Endodermal cell (in vitro differentiated cells): ENCODE results near the gene XBP1. TPM values are rescaled to one million over a fixed set of nuclear protein-coding genes. Genes with fewer than 3 reads are reported as not detected.

Source experiments
- DNase-seq: peaks from one replicate; pipeline ENCODE4 v3.0.0-alpha.2; 2017
- H3K27ac ChIP-seq: 2 replicates; pipeline ENCODE4 v1.5.1; 2013; ENCODE audit warnings: mild to moderate bottlenecking, low read depth, low read length, moderate library complexity
- H3K27me3 ChIP-seq: 2 replicates; pipeline ENCODE4 v1.6.1; 2013; ENCODE audit warnings: mild to moderate bottlenecking, low read length, moderate library complexity; ENCODE audit not compliant: insufficient read depth, control insufficient read depth, poor library complexity, severe bottlenecking
- H3K36me3 ChIP-seq: 2 replicates; pipeline ENCODE4 v1.7.0; 2013; ENCODE audit warnings: mild to moderate bottlenecking, low read length, moderate library complexity; ENCODE audit not compliant: control insufficient read depth, insufficient read depth
- H3K4me1 ChIP-seq: one replicate; pipeline ENCODE4 v1.7.0; 2013; ENCODE audit warnings: low read length; ENCODE audit not compliant: control insufficient read depth, insufficient read depth
- H3K4me3 ChIP-seq: 2 replicates; pipeline ENCODE4 v1.5.1; 2013; ENCODE audit warnings: mild to moderate bottlenecking, low read length, moderate library complexity
- H3K9ac ChIP-seq: 2 replicates; pipeline ENCODE4 v1.6.1; 2013; ENCODE audit warnings: mild to moderate bottlenecking, low read length, moderate library complexity; ENCODE audit not compliant: poor library complexity, severe bottlenecking; ENCODE audit errors: extremely low read depth
- H3K9me3 ChIP-seq: 2 replicates; pipeline ENCODE4 v1.6.1; 2013; ENCODE audit warnings: mild to moderate bottlenecking, low read length, moderate library complexity; ENCODE audit not compliant: control insufficient read depth
- H3K27ac Mint-ChIP-seq: 2 replicates; pipeline ENCODE4 v1.8.0; 2020; ENCODE audit warnings: mixed read lengths
- H3K27me3 Mint-ChIP-seq: 2 replicates; pipeline ENCODE4 v1.8.0; 2021; ENCODE audit warnings: mild to moderate bottlenecking, mixed read lengths; ENCODE audit not compliant: insufficient read depth
- H3K36me3 Mint-ChIP-seq: 2 replicates; pipeline ENCODE4 v1.8.0; 2020; ENCODE audit warnings: low read depth, mixed read lengths
- H3K4me1 Mint-ChIP-seq: 2 replicates; pipeline ENCODE4 v1.8.0; 2020; ENCODE audit warnings: mixed read lengths
- H3K4me3 Mint-ChIP-seq: 2 replicates; pipeline ENCODE4 v1.8.0; 2020; ENCODE audit warnings: mild to moderate bottlenecking, moderate library complexity, mixed read lengths
- H3K9me3 Mint-ChIP-seq: 2 replicates; pipeline ENCODE4 v1.8.0; 2020; ENCODE audit warnings: mild to moderate bottlenecking, mixed read lengths
- WGBS, 2 experiments: methylation state at CpG; one replicate each; pipeline versions ENCODE4 v1.1.5 to v1.1.7; 2013; ENCODE audit warnings: missing lambda C conversion rate in 2 of 2, mixed read lengths in 1 of 2; ENCODE audit not compliant: insufficient coverage in 1 of 2, insufficient read length in 1 of 2; 5-methylcytosine and 5-hydroxymethylcytosine counted together
- total RNA-seq, 2 donors: library from RNA; stranded (reverse); fragmentation: NEBNext Ultra II Directional in 1 of 2; extraction: Animal tissue kit (Norgen Biotek cat#: 25700) in 1 of 2; gene quantifications; 2 replicates in 1 of 2; 3 replicates in 1 of 2; pipeline ENCODE4 v1.2.1, GENCODE V29; 2021
- TF ChIP-seq, protein P1 (sequence below): fragments of 200-600 bp; sonication (generic); conservative IDR thresholded peaks from 2 replicates; pipeline ENCODE4 v1.5.0; 2021; ENCODE audit warnings: antibody characterized with exemption, mild to moderate bottlenecking

XBP1 gene
- total RNA-seq, 2 donors from 2014 or later: 103 to 111 TPM

- Mint-ChIP-seq H3K9me3 (peaks cover 2% of the 10 kb centered on the region), H3K36me3 (peaks cover 7% of the 10 kb centered on the region), H3K27ac (no peak overlapping the region), H3K4me1 (peaks cover 16% of the 10 kb centered on the region), H3K27me3 (no peaks in the 10 kb centered on the region), H3K4me3 (no peak overlapping the region)
- TF ChIP-seq, protein P1, sequence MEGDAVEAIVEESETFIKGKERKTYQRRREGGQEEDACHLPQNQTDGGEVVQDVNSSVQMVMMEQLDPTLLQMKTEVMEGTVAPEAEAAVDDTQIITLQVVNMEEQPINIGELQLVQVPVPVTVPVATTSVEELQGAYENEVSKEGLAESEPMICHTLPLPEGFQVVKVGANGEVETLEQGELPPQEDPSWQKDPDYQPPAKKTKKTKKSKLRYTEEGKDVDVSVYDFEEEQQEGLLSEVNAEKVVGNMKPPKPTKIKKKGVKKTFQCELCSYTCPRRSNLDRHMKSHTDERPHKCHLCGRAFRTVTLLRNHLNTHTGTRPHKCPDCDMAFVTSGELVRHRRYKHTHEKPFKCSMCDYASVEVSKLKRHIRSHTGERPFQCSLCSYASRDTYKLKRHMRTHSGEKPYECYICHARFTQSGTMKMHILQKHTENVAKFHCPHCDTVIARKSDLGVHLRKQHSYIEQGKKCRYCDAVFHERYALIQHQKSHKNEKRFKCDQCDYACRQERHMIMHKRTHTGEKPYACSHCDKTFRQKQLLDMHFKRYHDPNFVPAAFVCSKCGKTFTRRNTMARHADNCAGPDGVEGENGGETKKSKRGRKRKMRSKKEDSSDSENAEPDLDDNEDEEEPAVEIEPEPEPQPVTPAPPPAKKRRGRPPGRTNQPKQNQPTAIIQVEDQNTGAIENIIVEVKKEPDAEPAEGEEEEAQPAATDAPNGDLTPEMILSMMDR: no peak
- peaks cover 4% of the 10 kb centered on the region for H3K4me1 ChIP-seq
- no peaks in the 10 kb centered on the region for H3K36me3 ChIP-seq
- no peaks in the 10 kb centered on the region for H3K9me3 ChIP-seq
- H3K27ac ChIP-seq: no peak overlapping the region
- no peak for DNase-seq
- no peaks in the 10 kb centered on the region for H3K27me3 ChIP-seq
- no peak overlapping the region for H3K4me3 ChIP-seq
- 89 to 93% methylated on average over 3 to 6 of the region's 6 CpGs for WGBS, 2 experiments
- no peak overlapping the region for H3K9ac ChIP-seq
Observed at GRCh38 chr22:28815729-28816128, 15.4 kb upstream of the XBP1 start.

DNA sequence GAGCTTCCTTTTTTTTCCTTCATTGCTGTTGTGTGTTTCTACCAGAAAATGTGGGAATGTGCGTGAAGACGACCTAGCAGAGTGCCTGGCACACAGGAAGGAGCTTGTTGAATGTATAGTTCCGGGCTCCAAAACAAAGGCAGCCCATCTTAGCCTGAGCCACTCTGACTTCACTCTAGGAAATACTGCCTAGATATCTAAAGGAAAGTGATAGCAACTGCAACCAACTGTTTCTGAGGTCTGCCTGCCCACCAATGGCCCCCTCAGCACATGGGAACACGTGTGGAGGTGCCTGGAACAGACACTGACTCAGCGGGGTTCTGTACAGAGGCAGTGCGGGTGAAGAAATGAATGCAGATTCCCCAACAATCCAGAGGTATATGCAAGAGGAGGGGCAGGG, 14.7 kb upstream of the XBP1 start:
- Mint-ChIP-seq H3K36me3 (peaks cover 7% of the 10 kb centered on the region), H3K27ac (peak overlapping the region; percentile 42), H3K9me3 (peaks cover 2% of the 10 kb centered on the region), H3K4me1 (peaks cover 16% of the 10 kb centered on the region), H3K27me3 (no peaks in the 10 kb centered on the region), H3K4me3 (no peak overlapping the region)
- no peak overlapping the region for H3K27ac ChIP-seq
- no peak overlapping the region for H3K4me3 ChIP-seq
- no peaks in the 10 kb centered on the region for H3K36me3 ChIP-seq
- peaks cover 4% of the 10 kb centered on the region for H3K4me1 ChIP-seq
- no peaks in the 10 kb centered on the region for H3K27me3 ChIP-seq
- H3K9me3 ChIP-seq: no peaks in the 10 kb centered on the region
- TF ChIP-seq, protein P1: no peak
- no peak for DNase-seq
- no peak overlapping the region for H3K9ac ChIP-seq
- 71 to 98% methylated on average over 5 to 6 of the region's 6 CpGs for WGBS, 2 experiments

- Mint-ChIP-seq H3K27me3 (no peaks in the 10 kb centered on the region), H3K4me3 (no peak overlapping the region), H3K27ac (peak overlapping the region; percentile 19), H3K9me3 (no peaks in the 10 kb centered on the region), H3K4me1 (peaks cover 8% of the 10 kb centered on the region), H3K36me3 (peaks cover 7% of the 10 kb centered on the region)
- Histone ChIP-seq H3K36me3 (no peaks in the 10 kb centered on the region), H3K9me3 (no peaks in the 10 kb centered on the region), H3K9ac (no peak overlapping the region), H3K27me3 (no peaks in the 10 kb centered on the region), H3K27ac (no peak overlapping the region), H3K4me3 (no peak overlapping the region), H3K4me1 (peaks cover 4% of the 10 kb centered on the region)
- DNase-seq: no peak
- WGBS, 2 experiments: 97 to 100% methylated on average over 2 of the region's 2 CpGs
- TF ChIP-seq, protein P1: no peak
Observed at GRCh38 chr22:28813772-28814518, 13.6 kb upstream of the XBP1 start.
